ENCODE measurements around the gene OPN1LW.

OPN1LW gene

GRCh38 chrX:154098551-154098950 lies 45.5 kb upstream of the OPN1LW start:
- peaks cover 30 to 39% of the 10 kb centered on the region in 2 experiments for H3K4me1 ChIP-seq (ENCODE audit: control insufficient read depth in 1 of 2, insufficient read depth in 1 of 2, low read depth in 1 of 2, low read length in 1 of 2)
- no peaks in the 10 kb centered on the region for H3K9me3 ChIP-seq
- no peak for TF ChIP-seq CTCF (IDR thresholded peaks at IDR 0.05)
- peak overlapping the region; percentile 93 for H3K27ac ChIP-seq
- H3K27me3 ChIP-seq = no peaks in the 10 kb centered on the region
- peak overlapping the region in 1 of 2 experiments; percentile 65 for H3K4me3 ChIP-seq (ENCODE audit: low read depth in 1 of 2, low read length in 1 of 2)
- H3K36me3 ChIP-seq = no peaks in the 10 kb centered on the region

- Histone ChIP-seq H3K27me3 (no peaks in the 10 kb centered on the region), H3K9me3 (no peaks in the 10 kb centered on the region), H3K4me3 (ENCODE audit: low read depth in 1 of 2, low read length in 1 of 2) (no peak overlapping the region), H3K27ac (peak overlapping the region; percentile 68), H3K36me3 (no peaks in the 10 kb centered on the region), H3K4me1 (ENCODE audit: control insufficient read depth in 1 of 2, insufficient read depth in 1 of 2, low read depth in 1 of 2, low read length in 1 of 2) (peaks cover 9 to 27% of the 10 kb centered on the region in 2 experiments)
- TF ChIP-seq CTCF (IDR thresholded peaks at IDR 0.05) = no peak
These were observed 30.3 kb upstream of the OPN1LW start for GRCh38 chrX:154113729-154114128.

GRCh38 chrX:154114652-154115051 lies 29.4 kb upstream of the OPN1LW start:
- Histone ChIP-seq H3K27ac (peak overlapping the region; percentile 68), H3K27me3 (no peaks in the 10 kb centered on the region)

GRCh38 chrX:154115071-154115470 lies 29.0 kb upstream of the OPN1LW start:
- H3K4me1 ChIP-seq (ENCODE audit: control insufficient read depth in 1 of 2, insufficient read depth in 1 of 2, low read depth in 1 of 2, low read length in 1 of 2) = peaks cover 9 to 27% of the 10 kb centered on the region in 2 experiments
- no peaks in the 10 kb centered on the region for H3K9me3 ChIP-seq
- no peaks in the 10 kb centered on the region for H3K36me3 ChIP-seq
- H3K4me3 ChIP-seq (ENCODE audit: low read depth in 1 of 2, low read length in 1 of 2) = no peak overlapping the region
- no peak for TF ChIP-seq CTCF (IDR thresholded peaks at IDR 0.05)
- no peaks in the 10 kb centered on the region for H3K27me3 ChIP-seq
- peak overlapping the region; percentile 68 for H3K27ac ChIP-seq

More at GRCh38 chrX:154114652-154115051, 29.4 kb upstream of the OPN1LW start:
- no peaks in the 10 kb centered on the region for H3K9me3 ChIP-seq
- no peak overlapping the region for H3K4me3 ChIP-seq (ENCODE audit: low read depth in 1 of 2, low read length in 1 of 2)
- TF ChIP-seq CTCF (IDR thresholded peaks at IDR 0.05) = no peak
- H3K36me3 ChIP-seq = no peaks in the 10 kb centered on the region
- H3K4me1 ChIP-seq (ENCODE audit: control insufficient read depth in 1 of 2, insufficient read depth in 1 of 2, low read depth in 1 of 2, low read length in 1 of 2) = peaks cover 9 to 27% of the 10 kb centered on the region in 2 experiments

GRCh38 chrX:154115750-154116149 lies 28.3 kb upstream of the OPN1LW start:
- Histone ChIP-seq H3K9me3 (no peaks in the 10 kb centered on the region), H3K4me1 (ENCODE audit: control insufficient read depth in 1 of 2, insufficient read depth in 1 of 2, low read depth in 1 of 2, low read length in 1 of 2) (peaks cover 9 to 27% of the 10 kb centered on the region in 2 experiments), H3K4me3 (ENCODE audit: low read depth in 1 of 2, low read length in 1 of 2) (no peak overlapping the region), H3K27me3 (no peaks in the 10 kb centered on the region), H3K27ac (no peak overlapping the region), H3K36me3 (no peaks in the 10 kb centered on the region)
- no peak for TF ChIP-seq CTCF (IDR thresholded peaks at IDR 0.05)
